ENCODE results near the gene NCEH1.

DNA sequence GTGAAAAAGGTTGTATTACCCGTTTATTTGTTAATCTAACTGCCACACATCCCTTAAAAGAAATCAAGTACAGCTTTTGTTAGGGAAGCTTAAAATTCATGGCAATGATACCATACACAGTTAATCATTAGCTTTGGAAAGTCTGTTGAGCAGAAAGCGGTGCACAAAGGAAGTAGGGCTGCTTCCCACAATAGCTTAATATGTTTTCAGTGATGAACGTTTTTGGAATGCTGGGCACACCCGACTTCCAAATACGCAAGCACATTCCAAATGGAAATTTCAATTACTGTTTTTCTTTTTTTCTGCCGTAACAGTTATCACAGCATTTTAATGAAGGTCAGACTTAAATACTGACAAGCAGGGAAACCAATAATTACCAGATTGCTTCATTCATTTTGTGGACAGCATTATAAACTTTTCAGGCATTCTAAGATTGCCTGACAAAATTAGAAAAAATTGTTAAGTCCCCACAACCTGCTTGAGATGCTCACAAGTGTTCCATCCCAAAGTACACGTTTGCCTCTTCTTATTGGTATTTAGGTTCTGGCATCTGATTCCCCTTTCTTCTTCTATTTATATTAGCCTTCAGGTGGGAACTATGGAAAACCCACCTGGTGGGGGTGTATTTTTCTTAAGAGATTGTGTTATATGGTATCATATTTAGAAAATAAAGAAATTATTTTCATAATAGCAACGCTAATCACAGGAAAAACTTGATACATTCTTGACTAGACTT is 38.5 kb upstream of the NCEH1 start:
- TF ChIP-seq, protein P1, sequence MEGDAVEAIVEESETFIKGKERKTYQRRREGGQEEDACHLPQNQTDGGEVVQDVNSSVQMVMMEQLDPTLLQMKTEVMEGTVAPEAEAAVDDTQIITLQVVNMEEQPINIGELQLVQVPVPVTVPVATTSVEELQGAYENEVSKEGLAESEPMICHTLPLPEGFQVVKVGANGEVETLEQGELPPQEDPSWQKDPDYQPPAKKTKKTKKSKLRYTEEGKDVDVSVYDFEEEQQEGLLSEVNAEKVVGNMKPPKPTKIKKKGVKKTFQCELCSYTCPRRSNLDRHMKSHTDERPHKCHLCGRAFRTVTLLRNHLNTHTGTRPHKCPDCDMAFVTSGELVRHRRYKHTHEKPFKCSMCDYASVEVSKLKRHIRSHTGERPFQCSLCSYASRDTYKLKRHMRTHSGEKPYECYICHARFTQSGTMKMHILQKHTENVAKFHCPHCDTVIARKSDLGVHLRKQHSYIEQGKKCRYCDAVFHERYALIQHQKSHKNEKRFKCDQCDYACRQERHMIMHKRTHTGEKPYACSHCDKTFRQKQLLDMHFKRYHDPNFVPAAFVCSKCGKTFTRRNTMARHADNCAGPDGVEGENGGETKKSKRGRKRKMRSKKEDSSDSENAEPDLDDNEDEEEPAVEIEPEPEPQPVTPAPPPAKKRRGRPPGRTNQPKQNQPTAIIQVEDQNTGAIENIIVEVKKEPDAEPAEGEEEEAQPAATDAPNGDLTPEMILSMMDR (IDR thresholded peaks at IDR 0.05): no peak
- no peak for TF ChIP-seq POLR2A (IDR thresholded peaks at IDR 0.05)

Data from Peyer's patch (tissue), 4 donors.